Loucy (cell line): ENCODE results near the gene ATP8A1.

Experiments used
- H2AFZ ChIP-seq: fragments of 200-600 bp; sonication (generic); 2 replicates; pipeline ENCODE4 v1.6.0; 2016; ENCODE audit warnings: antibody characterized with exemption, mild to moderate bottlenecking, low read length, moderate library complexity
- H3F3A ChIP-seq: fragments of 200-600 bp; 2 replicates; pipeline ENCODE4 v1.6.0; 2016; ENCODE audit warnings: antibody characterized with exemption, low read depth, mild to moderate bottlenecking
- H3K27me3 ChIP-seq: fragments of 200-600 bp; sonication (generic); 2 replicates; pipeline ENCODE4 v1.6.1; 2014; ENCODE audit warnings: low read length, mild to moderate bottlenecking; ENCODE audit not compliant: insufficient read depth, poor library complexity, severe bottlenecking
- H3K36me3 ChIP-seq: fragments of 200-600 bp; sonication (generic); 2 replicates; pipeline ENCODE4 v1.6.1; 2016; ENCODE audit warnings: low read length; ENCODE audit not compliant: insufficient read depth
- H3K4me1 ChIP-seq: fragments of 200-600 bp; sonication (generic); 2 replicates; pipeline ENCODE4 v1.5.1; 2014; ENCODE audit warnings: low read length, mild to moderate bottlenecking; ENCODE audit not compliant: insufficient read depth, poor library complexity, severe bottlenecking
- H3K4me2 ChIP-seq: fragments of 200-600 bp; sonication (generic); 2 replicates; pipeline ENCODE4 v1.6.0; 2014; ENCODE audit warnings: antibody characterized with exemption, low read length, low read depth, mild to moderate bottlenecking; ENCODE audit not compliant: poor library complexity, severe bottlenecking
- H3K4me3 ChIP-seq: fragments of 200-600 bp; sonication (generic); 2 replicates; pipeline ENCODE4 v1.5.1; 2014; ENCODE audit warnings: low read length, mild to moderate bottlenecking, mixed read lengths; ENCODE audit not compliant: poor library complexity, severe bottlenecking
- H3K79me2 ChIP-seq: fragments of 200-600 bp; sonication (generic); 2 replicates; pipeline ENCODE4 v1.6.1; 2014; ENCODE audit warnings: low read length; ENCODE audit not compliant: insufficient read depth
- H3K9ac ChIP-seq: fragments of 200-600 bp; sonication (generic); 2 replicates; pipeline ENCODE4 v1.6.0; 2014; ENCODE audit warnings: mild to moderate bottlenecking, low read depth, low read length, moderate library complexity; ENCODE audit not compliant: poor library complexity, severe bottlenecking
- H3K9me2 ChIP-seq: fragments of 200-600 bp; sonication (generic); replicated peaks from 2 replicates; pipeline ENCODE4 v1.6.1; 2016; ENCODE audit warnings: low read depth, low read length, mixed read lengths
- H3K9me3 ChIP-seq: fragments of 200-600 bp; sonication (generic); 2 replicates; pipeline ENCODE4 v1.6.1; 2014; ENCODE audit warnings: mild to moderate bottlenecking, antibody characterized with exemption, low read length, low read depth; ENCODE audit not compliant: insufficient read depth
- H4K20me1 ChIP-seq: fragments of 200-600 bp; sonication (generic); 2 replicates; pipeline ENCODE4 v1.6.0; 2014; ENCODE audit warnings: antibody characterized with exemption, low read length, mild to moderate bottlenecking; ENCODE audit not compliant: insufficient read depth, poor library complexity, severe bottlenecking
- EZH2phosphoT487 ChIP-seq: fragments of 200-600 bp; IDR thresholded peaks from 2 replicates; pipeline ENCODE4 v1.6.1; 2018; ENCODE audit warnings: antibody characterized with exemption, mild to moderate bottlenecking, moderate library complexity, borderline replicate concordance
- TF ChIP-seq, protein P1 (sequence below): fragments of 200-600 bp; sonication (generic); conservative IDR thresholded peaks from 2 replicates; pipeline ENCODE4 v1.5.1; 2014; ENCODE audit warnings: mild to moderate bottlenecking, antibody characterized with exemption, low read length

ATP8A1 gene

DNA sequence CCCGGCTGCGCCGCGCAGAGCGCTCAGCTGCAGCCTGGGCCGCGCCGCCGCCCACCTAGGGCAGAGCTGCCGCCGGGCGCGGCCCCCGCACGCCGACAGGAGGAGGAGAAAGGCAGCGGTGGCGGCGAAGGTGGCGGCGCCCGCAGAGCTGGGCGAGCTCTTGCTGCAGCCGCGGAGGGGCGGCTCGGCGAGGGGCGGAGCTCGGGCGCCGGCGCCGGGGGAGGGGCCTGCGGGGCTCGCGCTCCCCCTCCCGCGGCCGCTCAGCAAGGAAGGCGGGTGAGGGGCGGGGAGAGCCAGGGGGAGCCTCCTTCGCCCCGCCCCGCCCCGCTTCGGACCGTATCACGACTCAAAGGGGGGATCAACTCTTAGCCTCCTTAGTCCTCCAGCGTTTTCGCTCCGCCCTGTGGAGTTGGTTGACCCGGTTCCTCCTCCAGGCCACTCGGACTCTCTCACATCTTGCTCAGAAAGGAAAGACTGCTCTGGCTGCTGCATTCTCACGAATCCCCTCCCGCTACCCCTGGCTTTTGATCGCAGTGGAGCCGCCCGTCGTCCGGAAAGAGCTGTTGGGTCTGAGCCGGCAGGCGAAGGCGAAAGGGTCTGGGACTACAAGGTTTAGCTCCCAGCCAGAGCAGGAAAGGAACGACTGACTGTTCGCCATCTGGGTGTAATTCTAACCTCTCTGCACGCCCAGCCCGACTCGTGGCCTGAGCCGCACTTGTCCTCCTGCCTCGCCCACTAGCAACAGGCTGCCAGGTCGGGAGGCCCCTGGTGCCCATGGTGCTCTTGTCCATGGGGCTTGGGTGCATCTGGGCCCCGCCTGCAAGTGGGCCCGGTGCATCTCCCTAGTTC is at the start of gene ATP8A1:
ATP8A1 (minus strand) TSS at position 162 of the 849 bp plus-strand sequence. CDS start 232 bp downstream, outside the sequence.
- H3K4me2 ChIP-seq = peak within 1 kb of the TSS; percentile 91
- H3K9ac ChIP-seq = peak within 1 kb of the TSS; percentile 84
- H4K20me1 ChIP-seq = no peaks in the 10 kb centered on the region
- H3F3A ChIP-seq = no peaks in the 10 kb centered on the region
- H3K79me2 ChIP-seq = peaks cover 42% of the 10 kb centered on the region
- peak within 1 kb of the TSS; percentile 89 for H3K4me3 ChIP-seq
- H3K4me1 ChIP-seq = peaks cover 34% of the 10 kb centered on the region
- no peaks in the 10 kb centered on the region for H3K27me3 ChIP-seq
- TF ChIP-seq, protein P1, sequence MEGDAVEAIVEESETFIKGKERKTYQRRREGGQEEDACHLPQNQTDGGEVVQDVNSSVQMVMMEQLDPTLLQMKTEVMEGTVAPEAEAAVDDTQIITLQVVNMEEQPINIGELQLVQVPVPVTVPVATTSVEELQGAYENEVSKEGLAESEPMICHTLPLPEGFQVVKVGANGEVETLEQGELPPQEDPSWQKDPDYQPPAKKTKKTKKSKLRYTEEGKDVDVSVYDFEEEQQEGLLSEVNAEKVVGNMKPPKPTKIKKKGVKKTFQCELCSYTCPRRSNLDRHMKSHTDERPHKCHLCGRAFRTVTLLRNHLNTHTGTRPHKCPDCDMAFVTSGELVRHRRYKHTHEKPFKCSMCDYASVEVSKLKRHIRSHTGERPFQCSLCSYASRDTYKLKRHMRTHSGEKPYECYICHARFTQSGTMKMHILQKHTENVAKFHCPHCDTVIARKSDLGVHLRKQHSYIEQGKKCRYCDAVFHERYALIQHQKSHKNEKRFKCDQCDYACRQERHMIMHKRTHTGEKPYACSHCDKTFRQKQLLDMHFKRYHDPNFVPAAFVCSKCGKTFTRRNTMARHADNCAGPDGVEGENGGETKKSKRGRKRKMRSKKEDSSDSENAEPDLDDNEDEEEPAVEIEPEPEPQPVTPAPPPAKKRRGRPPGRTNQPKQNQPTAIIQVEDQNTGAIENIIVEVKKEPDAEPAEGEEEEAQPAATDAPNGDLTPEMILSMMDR = no peak
- no peak for TF ChIP-seq EZH2phosphoT487
- H2AFZ ChIP-seq = peak within 1 kb of the TSS; percentile 99
- no peaks in the 10 kb centered on the region for H3K9me2 ChIP-seq
- no peaks in the 10 kb centered on the region for H3K9me3 ChIP-seq
- no peaks in the 10 kb centered on the region for H3K36me3 ChIP-seq

DNA sequence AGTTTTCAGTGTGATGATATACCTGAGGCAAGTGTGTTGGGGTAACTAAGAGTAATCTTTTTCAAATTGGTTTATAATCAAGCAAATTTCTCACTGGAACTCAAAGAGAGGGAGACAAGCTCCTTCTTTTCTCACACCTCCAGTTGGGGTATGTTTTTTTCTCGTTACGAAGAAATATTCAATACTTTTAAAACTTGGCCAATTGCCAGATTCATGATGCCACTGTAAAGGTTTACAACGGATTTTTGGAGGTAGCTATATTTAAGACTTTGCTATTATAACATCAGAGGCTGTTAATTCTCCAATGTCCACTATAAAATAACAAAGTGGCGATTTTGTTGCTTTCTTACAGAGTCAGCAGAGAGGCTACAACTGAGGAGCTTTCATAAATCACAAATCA is 49.2 kb upstream of the ATP8A1 start:
- no peaks in the 10 kb centered on the region for H3K4me1 ChIP-seq
- no peak overlapping the region for H3K4me2 ChIP-seq
- H3K27me3 ChIP-seq = no peaks in the 10 kb centered on the region
- no peaks in the 10 kb centered on the region for H3K36me3 ChIP-seq
- no peak overlapping the region for H3K4me3 ChIP-seq
- H3F3A ChIP-seq = no peaks in the 10 kb centered on the region
- no peak overlapping the region for H2AFZ ChIP-seq
- H3K9me2 ChIP-seq = no peaks in the 10 kb centered on the region
- H3K9me3 ChIP-seq = no peaks in the 10 kb centered on the region
- TF ChIP-seq EZH2phosphoT487 = no peak
- TF ChIP-seq, protein P1 = no peak
- no peak overlapping the region for H3K9ac ChIP-seq
- H3K79me2 ChIP-seq = no peaks in the 10 kb centered on the region
- H4K20me1 ChIP-seq = no peaks in the 10 kb centered on the region

DNA sequence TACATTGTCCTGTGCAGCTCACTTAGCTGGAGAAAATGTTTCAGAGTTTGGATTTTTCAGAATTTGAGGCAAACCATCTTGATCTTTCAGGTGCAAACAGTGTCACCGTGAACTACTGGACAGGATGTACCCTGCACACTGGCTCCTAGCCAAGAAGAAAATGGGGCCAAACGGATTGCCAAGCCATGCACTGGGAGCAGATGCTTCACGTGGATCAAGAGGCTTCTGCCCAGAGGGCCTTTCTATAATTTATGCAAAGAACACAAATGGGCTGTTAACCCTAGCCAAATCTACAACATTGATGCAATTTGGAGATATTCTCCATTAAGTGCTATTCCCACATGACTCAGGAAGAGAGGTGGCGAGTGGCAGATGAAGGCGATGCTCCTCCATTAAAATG is 46.9 kb upstream of the ATP8A1 start:
- Histone ChIP-seq H3K4me1 (no peaks in the 10 kb centered on the region), H3F3A (no peaks in the 10 kb centered on the region), H3K9ac (no peak overlapping the region), H3K4me3 (no peak overlapping the region), H3K36me3 (no peaks in the 10 kb centered on the region), H3K9me3 (no peaks in the 10 kb centered on the region), H3K79me2 (no peaks in the 10 kb centered on the region), H4K20me1 (no peaks in the 10 kb centered on the region), H3K27me3 (no peaks in the 10 kb centered on the region), H3K9me2 (no peaks in the 10 kb centered on the region), H2AFZ (no peak overlapping the region), H3K4me2 (no peak overlapping the region)
- TF ChIP-seq, protein P1 = no peak
- TF ChIP-seq EZH2phosphoT487 = no peak
